IPS DF 6.9 (cell line): ENCODE results near the gene ZNF362.
A peak's percentile ranks its signal among the peaks of the same experiment; 100 is the strongest.

ENCODE experiments used
- DNase-seq: peaks from one replicate; pipeline ENCODE4 v3.0.0-alpha.2; 2013; ENCODE audit warnings: low read depth, low spot score
- H3K27ac ChIP-seq: one replicate; pipeline ENCODE4 v1.5.1; 2013; ENCODE audit warnings: low read length, control low read depth
- H3K27me3 ChIP-seq: 2 replicates; pipeline ENCODE4 v1.6.1; 2013; ENCODE audit warnings: mild to moderate bottlenecking, low read length; ENCODE audit not compliant: control insufficient read depth, insufficient read depth
- H3K36me3 ChIP-seq: 2 replicates; pipeline ENCODE4 v1.6.1; 2013; ENCODE audit warnings: low read length; ENCODE audit not compliant: control insufficient read depth, insufficient read depth
- H3K4me1 ChIP-seq: 2 replicates; pipeline ENCODE4 v1.6.1; 2013; ENCODE audit warnings: low read length; ENCODE audit not compliant: control insufficient read depth, insufficient read depth
- H3K4me3 ChIP-seq: 2 replicates; pipeline ENCODE4 v1.5.1; 2013; ENCODE audit warnings: mild to moderate bottlenecking, low read length
- H3K9me3 ChIP-seq: 2 replicates; pipeline ENCODE4 v1.6.1; 2013; ENCODE audit warnings: low read length, inconsistent platforms; ENCODE audit not compliant: control insufficient read depth, insufficient read depth
- WGBS: extraction: QIAGEN DNeasy Blood & Tissue Kit; methylation state at CpG from one replicate; pipeline ENCODE4 v1.1.7; 2013; ENCODE audit warnings: mixed read lengths, missing lambda C conversion rate; ENCODE audit not compliant: insufficient read length, insufficient coverage; 5-methylcytosine and 5-hydroxymethylcytosine counted together

ZNF362 gene

GRCh38 chr1:33295450-33296081, 39.3 kb downstream of the ZNF362 start:
- Histone ChIP-seq H3K9me3 (no peaks in the 10 kb centered on the region), H3K27ac (no peak overlapping the region), H3K4me3 (no peak overlapping the region), H3K27me3 (no peaks in the 10 kb centered on the region), H3K4me1 (0 out of 2 replicates have a peak, but pooled peaks cover 2% of the 10 kb centered on the region), H3K36me3 (peaks cover 4% of the 10 kb centered on the region; the same call in 1 of the 2 replicates)
- DNase-seq = peak; percentile 66
- WGBS = no CpG with 5 or more reads among the region's 12 CpGs

- no peak for DNase-seq
- no CpG with 5 or more reads among the region's 9 CpGs for WGBS
- Histone ChIP-seq H3K27me3 (no peaks in the 10 kb centered on the region), H3K9me3 (no peaks in the 10 kb centered on the region), H3K4me1 (0 out of 2 replicates have a peak, but pooled peaks cover 2% of the 10 kb centered on the region), H3K27ac (no peak overlapping the region), H3K36me3 (peaks cover 4% of the 10 kb centered on the region; the same call in 1 of the 2 replicates), H3K4me3 (no peak overlapping the region)
Measured at GRCh38 chr1:33296082-33296458, 39.8 kb downstream of the ZNF362 start.

- Histone ChIP-seq H3K4me1 (0 out of 2 replicates have a peak, but pooled peaks cover 2% of the 10 kb centered on the region), H3K36me3 (peaks cover 4% of the 10 kb centered on the region; the same call in 1 of the 2 replicates), H3K4me3 (no peak overlapping the region), H3K27ac (no peak overlapping the region), H3K27me3 (no peaks in the 10 kb centered on the region), H3K9me3 (no peaks in the 10 kb centered on the region)
- no peak for DNase-seq
- no CpG with 5 or more reads among the region's 4 CpGs for WGBS
Measured at GRCh38 chr1:33296824-33297223, 40.5 kb downstream of the ZNF362 start.

- WGBS = no CpG with 5 or more reads among the region's 4 CpGs
- DNase-seq = no peak
- no peaks in the 10 kb centered on the region for H3K9me3 ChIP-seq
- no peak overlapping the region for H3K4me3 ChIP-seq
- H3K27me3 ChIP-seq = no peaks in the 10 kb centered on the region
- no peak overlapping the region for H3K27ac ChIP-seq
- H3K36me3 ChIP-seq = peaks cover 4% of the 10 kb centered on the region; the same call in 1 of the 2 replicates
- 0 out of 2 replicates have a peak, but pooled peaks cover 2% of the 10 kb centered on the region for H3K4me1 ChIP-seq
Measured at GRCh38 chr1:33297911-33298622, 41.8 kb downstream of the ZNF362 start.

GRCh38 chr1:33298623-33299277, 42.5 kb downstream of the ZNF362 start:
- no peak overlapping the region for H3K27ac ChIP-seq
- H3K4me3 ChIP-seq = no peak overlapping the region
- DNase-seq = peak; percentile 60
- no CpG with 5 or more reads among the region's 18 CpGs for WGBS
- H3K27me3 ChIP-seq = no peaks in the 10 kb centered on the region
- 0 out of 2 replicates have a peak, but pooled peaks cover 2% of the 10 kb centered on the region for H3K4me1 ChIP-seq
- H3K9me3 ChIP-seq = no peaks in the 10 kb centered on the region
- peaks cover 4% of the 10 kb centered on the region; the same call in 1 of the 2 replicates for H3K36me3 ChIP-seq

GRCh38 chr1:33299461-33300155, 43.3 kb downstream of the ZNF362 start:
- Histone ChIP-seq H3K27me3 (no peaks in the 10 kb centered on the region), H3K4me3 (no peak overlapping the region), H3K4me1 (0 out of 2 replicates have a peak, but pooled peaks cover 2% of the 10 kb centered on the region), H3K27ac (no peak overlapping the region), H3K36me3 (peaks cover 4% of the 10 kb centered on the region; the same call in 1 of the 2 replicates), H3K9me3 (no peaks in the 10 kb centered on the region)
- no CpG with 5 or more reads among the region's 15 CpGs for WGBS
- DNase-seq = no peak

GRCh38 chr1:33300673-33301072, 44.4 kb downstream of the ZNF362 start:
- Histone ChIP-seq H3K27ac (no peak overlapping the region), H3K4me1 (no peaks in the 10 kb centered on the region), H3K27me3 (no peaks in the 10 kb centered on the region), H3K36me3 (peaks cover 4% of the 10 kb centered on the region; the same call in 1 of the 2 replicates), H3K4me3 (no peak overlapping the region), H3K9me3 (no peaks in the 10 kb centered on the region)
- WGBS = no CpG with 5 or more reads among the region's 5 CpGs
- DNase-seq = no peak

GRCh38 chr1:33301273-33301984, 45.1 kb downstream of the ZNF362 start:
- no peak overlapping the region for H3K27ac ChIP-seq
- DNase-seq = no peak
- WGBS = no CpG with 5 or more reads among the region's 4 CpGs
- H3K4me1 ChIP-seq = peaks cover 1% of the 10 kb centered on the region; the same call in 1 of the 2 replicates
- no peaks in the 10 kb centered on the region; the same call in 1 of the 2 replicates for H3K36me3 ChIP-seq
- H3K27me3 ChIP-seq = peaks cover 7% of the 10 kb centered on the region; the same call in 1 of the 2 replicates
- H3K4me3 ChIP-seq = no peak overlapping the region
- H3K9me3 ChIP-seq = no peaks in the 10 kb centered on the region

- no peak for DNase-seq
Measured at GRCh38 chr1:33302325-33302724, 46.0 kb downstream of the ZNF362 start.

More at GRCh38 chr1:33302325-33302724, 46.0 kb downstream of the ZNF362 start:
- Histone ChIP-seq H3K27ac (no peak overlapping the region), H3K9me3 (no peaks in the 10 kb centered on the region), H3K36me3 (no peaks in the 10 kb centered on the region), H3K27me3 (peaks cover 14% of the 10 kb centered on the region; the same call in 1 of the 2 replicates), H3K4me1 (peaks cover 5% of the 10 kb centered on the region), H3K4me3 (no peak overlapping the region)
- no CpG with 5 or more reads among the region's 1 CpG for WGBS
